Calu3 (cell line): Measurements from ENCODE around the gene LATS2. TPM values are rescaled to one million over a fixed set of nuclear protein-coding genes. Genes with fewer than 3 reads are reported as not detected.
A peak's percentile ranks its signal among the peaks of the same experiment; 100 is the strongest.
"Not testable (repeated sequence)": the region's sequence is repeated elsewhere in the genome, so short reads cannot be mapped to it uniquely, and the experiment has no call there.

Experiments used
- BruUV-seq: library from RNA; stranded (reverse); fragments of 400-500 nt; replicated peaks from 2 replicates; lab custom pipeline; 2021; lab: Mats Ljungman, UMichigan
- CTCF ChIA-PET: fragments of 300-600 bp; sonication (Branson Sonifier 250); formaldehyde crosslinking; loops from one replicate; lab custom pipeline; 2022; ENCODE audit warnings: antibody characterized with exemption; lab: Charles Lee
- DNase-seq: peaks from one replicate; pipeline ENCODE4 v3.0.0; 2022
- H3K27ac Mint-ChIP-seq: one replicate; pipeline ENCODE4 v1.8.0; 2022; ENCODE audit warnings: mixed read lengths; ENCODE audit not compliant: unreplicated experiment
- H3K27me3 Mint-ChIP-seq: one replicate; pipeline ENCODE4 v1.8.0; 2022; ENCODE audit warnings: mixed read lengths; ENCODE audit not compliant: unreplicated experiment
- H3K36me3 Mint-ChIP-seq: one replicate; pipeline ENCODE4 v1.8.0; 2022; ENCODE audit warnings: mild to moderate bottlenecking, moderate library complexity, mixed read lengths; ENCODE audit not compliant: insufficient read depth, unreplicated experiment
- H3K4me1 Mint-ChIP-seq: one replicate; pipeline ENCODE4 v1.8.0; 2022; ENCODE audit warnings: mild to moderate bottlenecking, low read depth, mixed read lengths; ENCODE audit not compliant: unreplicated experiment
- H3K4me3 Mint-ChIP-seq: one replicate; pipeline ENCODE4 v1.8.0; 2022; ENCODE audit warnings: mild to moderate bottlenecking, low read depth, moderate library complexity, mixed read lengths; ENCODE audit not compliant: unreplicated experiment
- H3K9me3 Mint-ChIP-seq: one replicate; pipeline ENCODE4 v1.8.0; 2022; ENCODE audit warnings: low read depth, mixed read lengths; ENCODE audit not compliant: unreplicated experiment
- intact Hi-C: fragments of 100-400 bp; cut with micrococcal nuclease; formaldehyde crosslinking; loops from one replicate; pipeline ENCODE4 v1.10.0; 2022; ENCODE audit not compliant: unreplicated experiment
- total RNA-seq: library from RNA; stranded (reverse); gene quantifications from 2 replicates; pipeline ENCODE4 v1.2.3, GENCODE V29; 2022
- TF ChIP-seq, protein P1 (sequence below): fragments of 200-600 bp; IDR thresholded peaks from one replicate; pipeline ENCODE4 v1.8.0; 2022; ENCODE audit warnings: antibody characterized with exemption; ENCODE audit not compliant: unreplicated experiment

The LATS2 gene
- total RNA-seq, 1 experiment from 2014 or later = 19.3 TPM

GRCh38 chr13:21050288-21051197 is 10.8 kb downstream of the LATS2 start:
- Mint-ChIP-seq H3K4me3 (no peak overlapping the region), H3K9me3 (no peaks in the 10 kb centered on the region), H3K4me1 (peaks cover 34% of the 10 kb centered on the region), H3K36me3 (peaks cover 4% of the 10 kb centered on the region), H3K27ac (peak overlapping the region; percentile 31), H3K27me3 (no peaks in the 10 kb centered on the region)
- CTCF ChIA-PET = no interaction called here
- DNase-seq = no peak
- no TSS peak for BruUV-seq
- TF ChIP-seq, protein P1, sequence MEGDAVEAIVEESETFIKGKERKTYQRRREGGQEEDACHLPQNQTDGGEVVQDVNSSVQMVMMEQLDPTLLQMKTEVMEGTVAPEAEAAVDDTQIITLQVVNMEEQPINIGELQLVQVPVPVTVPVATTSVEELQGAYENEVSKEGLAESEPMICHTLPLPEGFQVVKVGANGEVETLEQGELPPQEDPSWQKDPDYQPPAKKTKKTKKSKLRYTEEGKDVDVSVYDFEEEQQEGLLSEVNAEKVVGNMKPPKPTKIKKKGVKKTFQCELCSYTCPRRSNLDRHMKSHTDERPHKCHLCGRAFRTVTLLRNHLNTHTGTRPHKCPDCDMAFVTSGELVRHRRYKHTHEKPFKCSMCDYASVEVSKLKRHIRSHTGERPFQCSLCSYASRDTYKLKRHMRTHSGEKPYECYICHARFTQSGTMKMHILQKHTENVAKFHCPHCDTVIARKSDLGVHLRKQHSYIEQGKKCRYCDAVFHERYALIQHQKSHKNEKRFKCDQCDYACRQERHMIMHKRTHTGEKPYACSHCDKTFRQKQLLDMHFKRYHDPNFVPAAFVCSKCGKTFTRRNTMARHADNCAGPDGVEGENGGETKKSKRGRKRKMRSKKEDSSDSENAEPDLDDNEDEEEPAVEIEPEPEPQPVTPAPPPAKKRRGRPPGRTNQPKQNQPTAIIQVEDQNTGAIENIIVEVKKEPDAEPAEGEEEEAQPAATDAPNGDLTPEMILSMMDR = no peak
- intact Hi-C loops = no loop called here

GRCh38 chr13:21049731-21050130 is 11.7 kb downstream of the LATS2 start:
- H3K4me3 Mint-ChIP-seq, H3K9me3 Mint-ChIP-seq, intact Hi-C loops, BruUV-seq, H3K27me3 Mint-ChIP-seq, CTCF ChIA-PET, DNase-seq, H3K27ac Mint-ChIP-seq: not testable (repeated sequence)
- H3K36me3 Mint-ChIP-seq = peaks cover 11% of the 10 kb centered on the region
- H3K4me1 Mint-ChIP-seq = peaks cover 34% of the 10 kb centered on the region

DNA sequence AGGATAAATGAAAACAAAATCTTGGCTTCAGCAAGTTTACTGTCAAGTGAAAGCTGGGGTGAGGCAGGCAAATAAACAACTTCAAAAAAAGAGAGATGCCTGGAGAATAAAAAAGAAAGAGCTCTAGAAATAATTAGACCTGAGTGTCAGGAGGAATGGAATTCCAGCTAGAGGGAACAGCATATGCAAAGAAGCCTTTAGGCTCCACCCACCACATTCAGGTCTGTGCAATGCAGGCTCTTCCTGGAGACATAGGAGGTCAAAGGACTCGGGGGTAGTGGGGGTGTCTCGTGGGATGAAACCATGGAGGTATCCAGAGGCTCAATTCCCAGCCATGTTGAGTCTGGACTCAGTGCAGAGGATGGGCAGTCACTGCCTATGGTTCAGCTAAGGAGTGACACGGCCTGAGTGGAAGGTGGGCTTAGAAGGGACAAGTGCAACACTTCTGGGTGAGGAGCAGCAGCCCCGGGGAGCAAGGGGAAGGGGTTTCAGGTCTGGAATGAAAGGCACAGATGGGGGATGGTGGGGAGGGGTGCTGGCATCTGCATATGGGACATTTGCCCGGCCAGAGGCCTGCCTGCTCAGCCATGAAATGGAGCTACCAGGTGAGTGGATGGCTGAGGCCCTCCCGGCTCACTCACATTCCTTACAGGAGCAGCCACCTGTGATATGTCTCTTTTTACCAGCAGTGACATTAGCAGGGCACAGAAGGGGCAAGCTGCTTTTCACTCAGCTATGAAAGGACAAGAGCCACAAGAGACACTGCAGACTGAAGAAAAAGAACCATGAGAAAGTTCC is 12.3 kb downstream of the LATS2 start:
- TF ChIP-seq, protein P1 = no peak
- Mint-ChIP-seq H3K4me1 (peaks cover 34% of the 10 kb centered on the region), H3K27me3 (no peaks in the 10 kb centered on the region), H3K9me3 (no peaks in the 10 kb centered on the region), H3K27ac (no peak overlapping the region), H3K4me3 (no peak overlapping the region), H3K36me3 (peaks cover 12% of the 10 kb centered on the region)
- intact Hi-C loops = no loop called here
- no peak for DNase-seq
- BruUV-seq = no TSS peak
- CTCF ChIA-PET = interaction anchor here (1.1 kb wide), 1 partner anchor 9 kb away, joined by 6 read pairs; no protein-coding TSS in a partner anchor

- no TSS peak for BruUV-seq
- H3K4me1 Mint-ChIP-seq = peaks cover 26% of the 10 kb centered on the region
Observed at GRCh38 chr13:21047591-21048282, 13.6 kb downstream of the LATS2 start.

More at GRCh38 chr13:21047591-21048282, 13.6 kb downstream of the LATS2 start:
- intact Hi-C loops = no loop called here
- TF ChIP-seq, protein P1 = no peak
- CTCF ChIA-PET = interaction anchor here (1.1 kb wide), 1 partner anchor 7 kb away, joined by 6 read pairs; no protein-coding TSS in a partner anchor
- H3K27ac Mint-ChIP-seq = no peak overlapping the region
- H3K36me3 Mint-ChIP-seq = peaks cover 13% of the 10 kb centered on the region
- no peak for DNase-seq
- no peaks in the 10 kb centered on the region for H3K9me3 Mint-ChIP-seq
- H3K27me3 Mint-ChIP-seq = no peaks in the 10 kb centered on the region
- no peak overlapping the region for H3K4me3 Mint-ChIP-seq
